Activated CD8-positive, alpha-beta memory T cell treated with anti-CD3 and anti-CD28 coated beads for 36 hours (primary cell): ENCODE data around the gene SP110. TPM values are rescaled to one million over a fixed set of nuclear protein-coding genes. Genes with fewer than 3 reads are reported as not detected.

Source experiments
- CTCF ChIA-PET: fragments of 350-600 bp; sonication (Branson Sonifier 250); formaldehyde crosslinking; loops from one replicate; lab custom pipeline; 2021; ENCODE audit warnings: antibody characterized with exemption; lab: Charles Lee
- POLR2A ChIA-PET: fragments of 350-600 bp; sonication (Branson Sonifier 250); formaldehyde crosslinking; loops from one replicate; lab custom pipeline; 2021; ENCODE audit warnings: antibody characterized with exemption; lab: Charles Lee
- total RNA-seq, 2 experiments: library from RNA; stranded (reverse); gene quantifications; one replicate each; pipeline ENCODE4 v1.2.3, GENCODE V29; 2021

Gene SP110
- total RNA-seq, 2 experiments from 2014 or later = 51.0 to 51.3 TPM

DNA sequence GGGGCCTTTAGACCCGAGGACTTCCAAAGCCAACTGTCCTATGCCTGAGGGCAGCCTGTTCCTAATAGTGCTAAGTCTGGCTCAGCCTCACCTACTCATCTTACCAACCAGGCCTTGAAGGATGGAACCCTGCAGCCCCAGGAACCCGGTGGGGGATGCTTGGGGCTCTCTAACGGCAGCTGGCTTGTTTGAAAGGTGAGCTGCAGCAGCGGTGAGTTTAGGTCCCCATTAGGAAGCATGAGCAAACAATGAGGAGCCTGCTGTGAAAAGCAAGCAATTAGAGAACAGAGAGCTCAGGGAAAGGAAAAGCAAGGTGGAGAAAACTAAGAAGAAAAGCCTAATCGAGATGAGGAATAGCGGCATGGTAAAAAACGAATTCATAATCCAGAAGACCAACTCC, 39.9 kb downstream of the SP110 start:
- ChIA-PET CTCF (no interaction called here), POLR2A (no interaction called here)

DNA sequence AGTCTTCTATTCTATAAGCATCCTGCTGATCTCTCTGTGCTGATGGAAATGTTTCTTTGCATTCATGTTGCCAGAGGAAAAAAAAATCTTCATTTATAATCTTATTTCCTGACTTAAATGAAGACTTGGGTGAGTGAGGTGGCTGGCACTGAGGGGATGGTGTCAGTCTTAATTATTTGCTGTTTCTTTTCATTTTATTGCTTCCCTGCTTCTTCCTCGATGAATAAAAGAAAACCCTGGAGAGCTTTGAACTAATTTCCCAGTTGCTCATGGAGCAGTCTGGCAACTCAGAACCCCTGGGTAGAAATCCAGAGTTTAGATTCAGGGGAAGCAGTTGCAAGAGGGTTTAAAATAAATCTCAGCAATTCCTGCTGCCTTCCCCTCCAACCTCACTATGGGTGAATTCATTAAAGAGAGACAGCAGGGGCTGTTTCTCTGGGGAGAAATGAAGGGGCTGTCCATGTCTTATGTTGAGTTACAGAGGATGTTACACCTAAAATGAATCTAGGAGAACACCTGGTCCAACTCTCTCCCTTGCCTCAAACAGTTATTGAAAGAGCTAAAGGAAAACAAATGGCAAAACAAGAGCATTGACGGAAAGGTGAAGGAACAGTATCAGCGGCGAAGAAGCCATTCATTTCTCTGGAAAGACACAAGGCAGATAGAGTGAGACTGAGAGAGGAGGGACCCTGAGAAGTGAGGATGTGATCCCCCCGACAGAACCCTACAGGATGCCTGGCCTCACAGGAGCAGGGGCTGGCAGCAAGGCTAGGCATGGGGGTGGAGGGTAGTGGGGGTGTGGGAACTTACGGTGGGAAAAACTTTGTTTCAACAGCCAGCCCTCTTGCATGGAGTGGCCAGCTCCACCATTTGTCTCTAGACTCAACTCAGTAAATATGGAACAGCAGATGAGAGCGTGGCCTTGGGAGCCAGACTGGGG, 41.0 kb downstream of the SP110 start:
- POLR2A ChIA-PET = no interaction called here
- CTCF ChIA-PET = no interaction called here

DNA sequence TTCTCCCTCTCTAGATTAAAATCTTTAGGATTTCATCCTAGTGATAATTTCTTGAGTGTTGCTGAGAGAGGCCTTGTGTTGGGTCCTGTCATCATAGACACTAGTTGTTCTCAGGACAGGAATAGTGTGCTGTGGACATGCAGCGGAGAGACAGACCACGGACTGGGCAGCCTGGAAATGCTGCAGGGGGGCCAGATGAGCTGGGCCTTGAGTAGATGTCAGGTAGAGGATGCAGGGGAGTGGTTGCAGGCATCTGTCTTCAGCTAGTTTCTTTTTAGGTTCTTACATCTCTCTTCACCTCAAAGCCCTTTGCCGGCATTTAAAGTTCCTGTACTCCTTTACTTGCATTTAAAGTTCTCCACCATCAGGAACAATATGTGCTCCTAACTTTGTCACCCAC, 42.8 kb downstream of the SP110 start:
- ChIA-PET POLR2A (interaction anchor here (0.6 kb wide), 1 partner anchor 8 kb away, joined by 3 read pairs; no protein-coding TSS in a partner anchor), CTCF (no interaction called here)

DNA sequence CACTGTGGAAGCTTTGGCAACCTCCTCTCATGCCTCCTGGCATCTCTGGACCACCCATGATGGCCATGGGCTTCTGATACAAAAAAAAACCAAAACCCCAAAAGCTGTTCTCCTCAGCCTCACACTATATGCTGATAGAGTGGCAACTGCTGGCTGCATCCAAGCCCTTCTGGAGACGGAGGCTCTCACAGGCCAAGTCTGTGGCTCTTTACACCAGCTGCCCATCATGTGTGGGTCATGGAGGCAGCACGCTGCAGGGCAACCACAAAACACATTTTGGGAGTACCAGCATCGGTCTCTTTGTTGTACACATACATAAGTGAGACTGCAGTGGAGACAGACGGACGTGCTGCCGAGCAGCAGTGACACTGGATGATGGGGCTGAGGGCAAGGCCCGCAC, 45.3 kb downstream of the SP110 start:
- ChIA-PET POLR2A (no interaction called here), CTCF (interaction anchor here (0.5 kb wide), 1 partner anchor 386 kb away, joined by 3 read pairs; no protein-coding TSS in a partner anchor)

DNA sequence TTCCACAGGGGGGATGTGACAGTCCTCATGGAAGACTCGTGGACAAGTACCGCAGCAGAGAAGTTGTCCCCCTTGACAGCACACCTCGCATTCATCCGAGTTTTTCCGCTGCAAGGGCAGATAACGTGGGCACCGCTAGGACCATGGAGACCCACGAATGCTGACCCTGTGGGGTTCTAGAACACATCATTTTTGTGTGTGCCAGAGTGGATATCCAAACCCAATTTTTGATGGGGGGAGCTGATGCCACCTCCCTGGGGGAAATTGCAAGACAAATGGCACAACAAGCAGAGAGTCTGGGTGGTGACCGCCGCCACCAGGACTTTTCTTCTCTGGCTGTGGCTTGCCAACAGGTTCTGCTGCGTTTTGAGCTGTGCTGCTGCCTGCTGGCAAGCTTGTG, 46.9 kb downstream of the SP110 start:
- CTCF ChIA-PET = no interaction called here
- POLR2A ChIA-PET = no interaction called here

DNA sequence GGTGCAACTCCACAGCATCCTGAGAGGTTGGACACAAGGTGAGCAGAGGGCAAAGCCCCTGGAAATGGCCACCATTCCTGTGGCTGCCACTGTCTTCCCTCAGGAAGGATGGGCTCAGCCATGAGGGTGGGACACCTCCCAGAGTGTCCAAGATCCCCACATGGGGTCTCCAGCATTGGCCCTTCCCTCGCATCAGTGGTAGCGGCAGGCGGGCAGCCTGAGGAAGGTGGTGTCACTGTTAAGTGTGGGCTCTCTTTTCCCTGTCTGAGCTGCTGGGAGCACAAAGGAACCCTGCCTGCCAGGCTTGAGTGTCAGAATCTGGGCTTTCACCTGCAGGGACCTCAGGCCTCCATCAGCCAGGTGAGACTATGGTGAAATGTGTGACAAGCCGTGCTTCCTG, 47.6 kb downstream of the SP110 start:
- CTCF ChIA-PET = no interaction called here
- POLR2A ChIA-PET = no interaction called here

DNA sequence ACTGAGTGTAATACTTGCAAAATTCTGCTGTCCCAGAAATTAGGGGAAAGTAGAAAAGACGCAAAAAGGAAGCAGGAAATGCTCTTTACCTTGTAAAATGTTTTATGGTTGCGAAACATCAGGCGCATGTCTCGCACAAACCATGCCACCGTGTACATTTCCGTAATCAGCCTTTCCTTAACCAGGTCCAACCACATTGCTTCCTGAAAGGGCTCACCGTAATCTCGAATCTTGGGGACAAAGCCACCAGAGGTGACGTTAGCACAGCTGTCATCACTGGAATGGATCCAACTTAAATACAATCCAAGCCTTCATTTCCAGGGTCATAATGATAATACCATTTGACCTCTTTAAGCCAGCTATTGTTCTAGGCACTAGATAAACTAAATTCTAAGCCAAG, 49.3 kb downstream of the SP110 start:
- ChIA-PET CTCF (no interaction called here), POLR2A (no interaction called here)

DNA sequence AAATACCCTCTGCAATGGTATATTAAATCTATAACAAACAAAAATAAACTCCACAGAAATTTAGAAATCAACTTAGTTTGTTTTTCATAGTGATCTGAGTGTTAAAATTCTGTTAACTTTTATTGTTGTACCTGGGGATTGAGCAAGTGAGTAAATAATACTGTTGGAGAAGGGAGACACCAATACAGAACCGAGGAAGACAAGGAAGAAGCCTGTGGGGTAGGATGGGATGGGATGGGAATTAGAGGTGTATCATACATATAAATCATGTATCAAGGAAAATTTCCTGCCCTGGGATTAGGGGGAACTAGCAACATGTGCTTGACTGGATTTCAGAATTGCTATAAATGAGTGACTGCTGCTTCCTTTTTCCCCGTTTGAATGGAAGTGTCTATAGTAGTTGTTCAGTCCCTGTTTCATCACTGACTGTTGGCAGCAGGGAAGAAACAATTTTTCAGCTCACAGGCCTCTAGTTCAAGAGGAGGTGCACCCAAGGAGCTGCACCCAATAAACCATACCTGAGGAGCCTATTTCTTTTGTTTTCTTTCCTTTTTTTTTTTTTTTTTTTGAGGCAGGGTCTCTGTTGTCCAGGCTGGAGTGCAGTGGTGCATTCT, 53.1 kb downstream of the SP110 start:
- ChIA-PET CTCF (no interaction called here), POLR2A (no interaction called here)

DNA sequence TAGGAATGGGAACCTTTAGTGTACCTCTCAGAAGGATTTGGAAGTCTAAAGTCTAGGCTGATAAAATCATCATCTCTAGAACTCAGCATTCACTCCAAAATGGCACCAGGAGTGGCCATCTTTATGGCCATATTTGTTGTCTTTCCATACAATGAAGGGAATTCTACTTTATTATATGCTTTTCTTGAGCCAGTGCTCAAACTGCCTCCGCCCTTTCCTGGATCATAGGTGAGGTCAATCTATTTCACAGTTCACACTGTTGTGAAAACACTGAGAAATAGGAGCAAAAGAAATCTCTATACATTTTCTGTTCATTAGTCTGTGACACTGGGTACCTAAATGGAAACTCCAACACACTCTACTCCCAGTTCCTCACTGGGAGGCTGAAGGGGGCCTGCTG, 55.6 kb downstream of the SP110 start:
- CTCF ChIA-PET = no interaction called here
- POLR2A ChIA-PET = no interaction called here

DNA sequence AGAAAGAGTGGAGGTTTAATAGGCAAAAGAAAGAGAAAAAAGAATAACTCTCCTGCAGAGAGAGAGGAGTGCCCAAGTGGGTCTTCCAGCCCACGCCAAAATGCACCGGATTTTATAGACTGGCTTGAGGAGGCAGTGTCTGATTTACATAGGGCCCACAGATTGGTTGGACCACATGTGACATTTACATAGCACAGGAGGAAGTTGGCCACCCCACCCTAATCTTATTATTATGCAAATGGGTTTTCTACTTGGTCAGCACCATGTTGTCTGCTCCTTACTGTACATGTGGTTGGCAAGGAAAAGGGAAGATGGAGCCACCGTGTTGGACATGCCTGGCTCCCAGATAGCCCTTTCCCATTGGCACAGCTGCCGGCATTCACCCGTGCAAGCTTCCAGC, 56.8 kb downstream of the SP110 start:
- ChIA-PET CTCF (no interaction called here), POLR2A (no interaction called here)

DNA sequence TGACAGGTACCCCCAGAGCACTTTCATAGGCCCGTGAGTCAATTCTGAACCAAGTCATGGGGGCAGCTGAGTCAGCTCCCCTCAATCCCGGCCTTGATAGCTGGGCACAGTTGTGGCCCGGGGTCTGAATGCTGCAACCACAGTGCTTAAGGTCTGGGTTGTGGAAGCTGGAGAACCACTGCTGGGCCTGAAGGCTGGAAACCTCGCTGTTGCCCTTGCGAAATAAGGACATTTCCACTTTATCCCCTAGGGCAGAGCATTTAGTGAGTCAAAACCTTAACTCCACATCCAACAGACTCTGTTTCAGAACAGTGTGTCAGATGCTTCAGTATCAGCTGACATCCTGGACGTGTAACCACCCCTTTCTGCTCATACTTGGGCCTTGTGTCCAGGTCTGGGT, 58.6 kb downstream of the SP110 start:
- ChIA-PET CTCF (interaction anchor here (1.3 to 5.2 kb wide), 4 partner anchors 8 to 152 kb away, joined by 3 to 25 read pairs (median 8); no protein-coding TSS in a partner anchor), POLR2A (no interaction called here)

DNA sequence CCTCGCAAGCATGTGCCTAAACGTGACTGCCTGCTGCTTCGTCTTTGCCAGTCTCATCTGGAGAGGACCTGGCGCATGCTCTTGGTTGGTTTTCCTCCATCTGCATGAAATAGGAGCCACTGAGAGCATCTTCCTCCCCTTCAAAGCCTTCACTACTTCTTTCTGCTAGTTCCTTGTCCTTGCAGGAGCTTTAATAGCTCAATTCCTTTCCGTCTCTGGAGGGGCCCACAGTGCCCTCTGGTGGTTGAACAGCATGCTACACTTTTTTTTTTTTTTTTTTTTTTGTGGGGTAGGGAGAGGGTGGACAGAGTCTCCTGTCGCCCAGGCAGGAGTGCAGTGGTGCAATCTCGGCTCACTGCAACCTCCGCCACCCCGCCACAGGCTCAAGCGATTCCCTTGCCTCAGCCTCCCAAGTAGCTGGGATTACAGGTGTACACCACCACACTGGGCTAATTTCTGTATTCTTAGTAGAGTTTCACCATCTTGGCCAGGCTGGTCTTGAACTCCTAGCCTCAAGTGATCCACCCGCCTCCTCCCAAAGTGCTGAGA, 59.6 kb downstream of the SP110 start:
- POLR2A ChIA-PET = interaction anchor here (0.6 kb wide), 2 partner anchors 91 to 160 kb away, joined by 3 read pairs; partner anchors contain the start of gene SLC16A14
- CTCF ChIA-PET = interaction anchor here (0.6 to 5.2 kb wide), 25 partner anchors 9 to 637 kb away, joined by 3 to 25 read pairs (median 4); partner anchors contain the start of genes SLC16A14 and TRIP12

DNA sequence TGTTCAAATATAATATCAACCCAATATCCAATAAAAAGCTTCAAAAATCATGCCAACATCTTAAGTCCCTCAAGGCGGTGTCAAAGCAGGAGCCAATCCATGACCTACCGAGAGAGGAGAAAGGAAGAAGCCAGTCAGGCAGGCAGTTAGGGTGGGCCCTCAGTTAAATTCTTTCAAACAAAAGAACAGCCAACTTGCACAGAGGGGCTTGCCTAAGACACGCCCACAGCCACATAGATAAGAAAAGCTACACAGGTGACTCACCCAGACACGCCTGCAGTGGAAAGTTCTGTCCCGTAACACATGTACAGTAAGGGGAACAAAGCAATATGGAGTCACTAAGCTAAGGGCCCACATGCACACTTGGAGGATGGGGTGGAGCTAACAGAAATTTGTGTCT, 61.3 kb downstream of the SP110 start:
- CTCF ChIA-PET = interaction anchor here (0.6 to 5.2 kb wide), 2 partner anchors 13 to 150 kb away, joined by 4 to 25 read pairs; no protein-coding TSS in a partner anchor
- POLR2A ChIA-PET = no interaction called here

DNA sequence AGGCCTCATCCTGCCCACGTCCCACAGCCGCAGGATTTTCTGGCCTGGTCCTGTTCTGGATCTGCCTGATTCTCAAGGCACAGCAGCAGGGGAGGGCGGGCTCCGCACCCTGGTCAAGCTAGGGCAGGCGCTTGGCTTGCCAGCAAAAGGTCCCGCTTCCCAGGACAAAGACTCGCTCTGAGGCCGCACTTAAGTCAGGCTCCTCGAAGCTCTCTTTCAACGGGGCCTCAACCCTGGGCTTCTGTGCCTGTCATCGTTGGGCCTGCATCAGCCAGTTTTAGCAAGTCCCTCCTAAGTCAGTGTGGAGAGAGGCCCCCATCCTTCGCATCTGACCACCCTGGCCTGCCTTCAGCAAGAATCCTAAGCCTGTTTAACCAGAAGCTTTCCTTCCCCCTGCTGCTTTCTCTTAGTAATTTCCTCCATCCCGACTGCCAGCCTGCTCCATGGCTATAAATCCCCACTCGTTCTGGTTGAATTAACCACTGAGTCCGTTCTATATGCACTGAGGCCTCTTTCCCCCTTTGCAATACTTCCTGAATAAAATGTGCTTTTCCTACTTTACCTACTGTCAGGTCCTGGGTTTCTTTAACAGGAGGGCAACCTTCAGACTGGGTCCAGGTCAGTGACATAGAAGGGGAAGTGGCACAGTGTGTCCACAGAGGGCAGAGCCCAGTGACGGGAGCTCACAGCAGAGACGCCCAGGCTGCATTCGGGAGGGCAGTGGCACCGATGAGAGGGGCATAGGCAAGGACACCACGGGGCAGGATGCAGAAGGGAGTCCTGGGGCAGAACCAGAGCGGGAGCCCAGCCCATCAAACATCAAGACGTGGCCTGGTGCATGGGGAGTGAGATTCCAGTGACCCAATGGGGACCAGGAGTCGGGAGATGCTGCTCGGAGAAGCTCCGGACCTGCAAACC, 62.7 kb downstream of the SP110 start:
- CTCF ChIA-PET = interaction anchor here (1.2 to 5.2 kb wide), 2 partner anchors 148 to 150 kb away, joined by 3 to 25 read pairs; no protein-coding TSS in a partner anchor
- POLR2A ChIA-PET = no interaction called here

DNA sequence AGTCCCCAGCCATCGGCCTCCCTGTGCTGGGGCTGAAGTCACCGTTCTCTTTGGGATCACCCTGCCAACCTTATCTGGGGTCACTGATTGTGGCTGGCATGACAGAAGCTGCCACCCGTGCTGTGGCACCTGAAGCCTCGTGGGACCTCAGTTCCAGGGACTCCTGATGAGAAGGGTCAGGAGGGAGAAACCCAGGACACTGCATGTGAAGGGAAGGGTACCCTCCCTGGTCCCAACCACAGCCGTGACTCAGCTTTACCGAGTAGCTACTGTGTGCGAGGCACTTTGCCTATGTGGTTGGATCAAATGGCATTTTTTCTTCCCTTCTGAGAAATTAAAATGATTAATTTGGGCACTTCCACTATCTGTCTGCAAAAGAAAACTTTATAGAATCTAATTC, 64.4 kb downstream of the SP110 start:
- CTCF ChIA-PET = no interaction called here
- POLR2A ChIA-PET = no interaction called here

DNA sequence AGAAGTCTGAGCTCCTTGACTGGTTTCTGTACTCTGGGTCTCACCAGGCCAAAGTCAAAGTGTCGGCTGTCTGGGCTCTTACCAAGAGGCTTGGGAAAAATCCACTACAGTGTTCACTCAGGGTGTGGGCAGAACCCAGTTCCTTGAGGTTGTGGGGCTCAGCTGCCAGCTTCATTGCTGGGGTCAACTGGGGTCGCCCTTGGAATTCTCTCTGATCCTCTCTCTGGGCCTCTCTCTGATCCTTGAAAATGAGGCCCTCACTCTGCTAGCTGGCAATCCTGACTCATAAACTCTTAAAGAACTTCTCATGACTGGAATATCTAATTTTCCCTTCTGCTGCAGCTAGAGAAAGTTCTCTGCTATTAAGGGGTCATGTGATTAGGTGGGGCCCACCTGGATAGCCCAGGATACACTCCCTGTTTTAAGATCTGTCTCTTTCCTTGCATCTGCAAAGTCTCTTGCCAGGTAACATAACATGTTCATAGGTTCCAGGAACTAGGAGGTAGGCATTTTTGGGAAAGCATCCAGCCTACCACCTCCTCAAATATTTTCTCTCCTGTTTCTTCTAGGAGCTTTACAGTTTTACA, 66.3 kb downstream of the SP110 start:
- POLR2A ChIA-PET = no interaction called here

DNA sequence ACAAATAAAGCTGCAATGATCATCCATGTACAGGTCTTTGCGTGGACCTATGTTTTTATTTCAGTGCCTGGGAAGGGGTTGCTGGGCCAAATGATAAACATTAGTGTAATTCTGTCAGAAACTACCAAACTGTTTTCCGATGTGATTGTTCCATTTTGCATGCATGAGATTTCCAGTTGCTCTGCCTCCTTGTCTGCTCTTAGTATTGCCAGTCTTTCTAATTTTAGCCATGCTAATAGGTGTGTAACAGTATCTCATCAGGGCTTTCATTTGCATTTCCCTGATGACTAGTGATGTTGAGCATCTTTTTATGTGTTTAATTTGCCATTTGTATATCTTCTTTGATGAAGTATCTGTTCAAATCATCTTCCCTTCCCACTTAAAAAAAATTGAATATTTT, 67.5 kb downstream of the SP110 start:
- POLR2A ChIA-PET = interaction anchor here (0.6 kb wide), 1 partner anchor 156 kb away, joined by 4 read pairs; no protein-coding TSS in a partner anchor
- CTCF ChIA-PET = interaction anchor here (1.0 kb wide), 1 partner anchor 85 kb away, joined by 3 read pairs; no protein-coding TSS in a partner anchor

More for the DNA sequence above, 66.3 kb downstream of the SP110 start:
- CTCF ChIA-PET = interaction anchor here (1.0 kb wide), 1 partner anchor 86 kb away, joined by 3 read pairs; no protein-coding TSS in a partner anchor

DNA sequence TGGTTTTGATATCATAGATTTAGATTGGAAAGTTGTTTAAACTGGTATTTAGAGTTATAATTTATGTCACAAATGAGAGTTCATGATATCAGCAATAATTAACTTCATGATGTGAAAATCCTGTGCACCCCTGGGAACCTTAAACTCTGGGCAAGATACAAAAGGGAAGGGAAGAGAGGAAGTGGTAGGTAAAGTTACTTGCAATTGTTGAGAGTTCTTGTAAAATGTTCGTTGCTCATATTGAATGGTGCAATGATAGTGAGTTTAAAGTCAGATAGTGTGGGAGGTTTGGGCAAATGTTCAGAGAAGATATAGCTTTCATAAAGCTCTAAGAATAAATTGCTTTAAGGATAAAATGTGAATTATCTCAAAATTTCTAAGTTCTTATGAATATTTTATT, 75.4 kb downstream of the SP110 start:
- ChIA-PET CTCF (interaction anchor here (1.6 kb wide), 1 partner anchor 16 kb away, joined by 4 read pairs; no protein-coding TSS in a partner anchor), POLR2A (no interaction called here)
